Stimulated activated naive CD4-positive, alpha-beta T cell treated with Interleukin-2 at 50 U/mL for 16 hours (primary cell): ENCODE measurements around the gene CDA.

ENCODE experiments used
- DNase-seq: peaks from one replicate; lab custom pipeline; 2025; lab: John Stamatoyannopoulos, UW

The CDA gene

DNA sequence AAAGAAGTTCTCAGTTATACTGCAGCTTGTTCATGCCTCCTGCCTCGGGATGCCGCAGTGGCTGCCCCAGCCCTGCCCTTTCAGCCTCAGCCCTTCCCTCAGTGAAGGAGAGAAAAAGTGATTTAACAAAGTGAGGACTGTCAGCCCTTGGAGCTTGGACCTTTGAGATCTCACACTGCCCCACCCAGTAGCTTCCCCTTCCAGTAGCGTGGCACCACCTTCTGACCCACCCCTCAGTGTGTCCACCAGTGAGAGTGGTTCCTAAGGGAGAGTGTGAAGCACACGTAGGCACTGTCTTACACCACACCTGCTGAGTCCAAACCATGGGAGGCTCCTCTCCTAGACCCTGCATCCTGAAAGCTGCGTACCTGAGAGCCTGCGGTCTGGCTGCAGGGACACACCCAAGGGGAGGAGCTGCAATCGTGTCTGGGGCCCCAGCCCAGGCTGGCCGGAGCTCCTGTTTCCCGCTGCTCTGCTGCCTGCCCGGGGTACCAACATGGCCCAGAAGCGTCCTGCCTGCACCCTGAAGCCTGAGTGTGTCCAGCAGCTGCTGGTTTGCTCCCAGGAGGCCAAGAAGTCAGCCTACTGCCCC is at the start of gene CDA:
Gene CDA (plus strand): TSS at position 464 of the 592 bp plus-strand sequence. CDS start 33 bp downstream, at position 497.
- DNase-seq: no peak

DNA sequence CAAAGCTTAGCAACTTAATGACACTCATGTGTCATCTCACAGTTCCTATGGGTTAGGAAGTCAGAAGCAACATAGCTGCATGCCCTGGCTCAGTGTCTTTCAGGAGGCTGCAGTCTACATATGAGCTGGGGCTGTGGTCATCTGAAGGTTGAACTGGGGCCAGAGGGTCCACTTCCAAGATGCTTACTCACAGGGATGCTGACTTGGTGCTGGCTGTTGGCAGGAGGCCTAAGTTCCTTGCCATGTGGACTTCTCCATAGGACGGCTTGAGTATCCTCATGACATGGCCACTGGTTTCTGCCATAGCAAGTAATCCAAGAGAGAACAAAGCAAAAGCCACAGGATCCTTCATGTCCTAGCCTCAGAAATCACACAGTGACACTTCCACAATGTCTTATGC is 48.6 kb upstream of the CDA start:
- no peak for DNase-seq

DNA sequence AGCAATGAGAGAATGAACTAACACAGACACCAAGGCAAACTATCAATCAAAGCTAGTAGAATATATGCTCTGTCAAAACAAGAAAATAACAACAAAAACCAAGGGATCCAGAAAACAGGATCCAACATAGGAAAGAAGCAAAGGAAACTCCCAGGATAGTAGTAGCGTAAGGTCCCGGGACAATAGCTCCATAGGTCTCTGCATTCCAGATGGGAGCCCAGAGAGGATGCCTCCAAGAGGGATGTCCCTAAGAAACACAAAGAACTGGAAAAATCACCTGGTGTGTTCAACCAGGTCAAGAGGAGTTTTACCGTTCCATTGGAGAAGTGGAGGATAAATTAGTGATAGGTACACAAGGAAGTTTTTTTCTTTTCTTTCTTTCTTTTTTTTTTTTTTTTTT is 42.3 kb upstream of the CDA start:
- no peak for DNase-seq

DNA sequence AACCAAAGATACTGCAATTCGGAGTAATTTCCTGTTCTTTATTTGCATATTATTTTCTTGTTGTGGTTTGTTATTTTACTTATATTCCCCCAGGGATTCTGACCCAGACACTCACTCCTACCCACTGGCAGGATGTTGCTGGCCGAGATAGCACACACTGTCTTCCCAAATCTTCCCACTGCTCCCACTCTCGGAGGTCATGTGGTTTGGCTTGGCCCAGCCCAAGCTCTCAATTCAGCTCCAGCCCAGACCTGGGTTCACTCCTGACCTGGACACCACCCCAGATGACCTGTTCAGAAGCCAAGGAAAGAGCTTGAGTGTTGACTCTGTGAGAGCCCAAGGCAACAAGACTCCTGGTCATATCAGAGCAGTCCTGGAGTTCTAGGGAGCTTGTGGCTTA is 37.7 kb upstream of the CDA start:
- DNase-seq: no peak

DNA sequence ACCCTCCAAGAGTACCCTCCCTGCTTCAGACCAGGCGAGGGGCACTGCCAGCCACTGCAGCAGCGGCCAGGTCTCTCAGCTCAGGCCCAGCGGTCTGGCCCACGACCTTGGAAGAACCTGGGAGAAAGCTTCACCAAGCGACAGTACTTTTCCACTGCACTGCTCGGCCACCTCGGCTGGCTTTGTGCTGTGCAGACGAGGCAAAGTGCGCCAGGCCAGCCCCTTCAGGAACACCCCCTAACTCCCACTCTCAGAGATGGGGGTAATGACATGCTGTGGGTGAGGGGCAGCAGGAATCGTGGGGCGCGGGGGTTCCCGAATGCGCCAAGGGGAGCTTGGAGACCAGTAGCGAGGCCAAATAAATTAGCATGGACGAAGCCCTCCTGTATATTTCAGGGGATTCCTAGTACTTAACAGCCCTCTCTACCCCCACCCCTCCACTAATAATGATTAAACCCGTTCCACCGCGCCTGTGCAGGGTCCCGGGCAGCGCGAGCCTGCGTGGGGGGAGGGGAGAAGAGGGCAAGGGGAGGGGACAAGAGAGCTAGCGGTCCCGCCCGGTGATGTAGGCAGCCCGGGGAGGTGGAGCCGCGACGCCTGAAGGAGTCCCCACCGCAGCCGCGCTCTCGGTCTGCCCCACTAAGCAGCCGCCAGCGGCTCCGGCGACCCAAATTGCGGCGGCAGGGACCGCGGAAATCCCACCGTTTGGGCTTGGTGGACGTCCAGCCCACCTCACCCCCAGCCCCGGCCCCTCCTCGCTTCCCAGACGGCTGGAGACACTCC is 36.8 kb upstream of the CDA start, which contains the start of gene FAM43B:
Gene FAM43B (plus strand): TSS at position 629 of the 783 bp plus-strand sequence. CDS start 401 bp downstream, outside the sequence.
- no peak for DNase-seq

DNA sequence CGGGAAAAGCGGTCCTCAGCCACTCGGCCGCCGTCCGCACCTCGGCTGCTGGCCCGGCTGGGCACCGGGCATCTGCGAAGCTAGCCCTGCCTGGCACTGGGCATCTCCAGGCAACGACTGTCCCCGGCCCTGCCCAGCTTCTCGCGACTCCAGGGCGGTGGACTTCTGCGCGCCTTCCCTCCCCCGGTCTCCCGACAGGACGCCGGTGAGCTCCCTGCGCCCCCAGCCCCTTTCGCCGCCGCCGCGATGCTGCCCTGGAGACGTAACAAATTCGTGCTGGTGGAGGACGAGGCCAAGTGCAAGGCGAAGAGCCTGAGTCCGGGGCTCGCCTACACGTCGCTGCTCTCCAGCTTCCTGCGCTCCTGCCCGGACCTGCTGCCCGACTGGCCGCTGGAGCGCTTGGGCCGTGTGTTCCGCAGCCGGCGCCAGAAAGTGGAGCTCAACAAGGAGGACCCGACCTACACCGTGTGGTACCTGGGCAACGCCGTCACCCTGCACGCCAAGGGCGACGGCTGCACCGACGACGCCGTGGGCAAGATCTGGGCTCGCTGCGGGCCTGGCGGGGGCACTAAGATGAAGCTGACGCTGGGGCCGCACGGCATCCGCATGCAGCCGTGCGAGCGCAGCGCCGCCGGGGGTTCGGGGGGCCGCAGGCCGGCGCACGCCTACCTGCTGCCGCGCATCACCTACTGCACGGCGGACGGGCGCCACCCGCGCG is 36.0 kb upstream of the CDA start:
- no peak for DNase-seq

DNA sequence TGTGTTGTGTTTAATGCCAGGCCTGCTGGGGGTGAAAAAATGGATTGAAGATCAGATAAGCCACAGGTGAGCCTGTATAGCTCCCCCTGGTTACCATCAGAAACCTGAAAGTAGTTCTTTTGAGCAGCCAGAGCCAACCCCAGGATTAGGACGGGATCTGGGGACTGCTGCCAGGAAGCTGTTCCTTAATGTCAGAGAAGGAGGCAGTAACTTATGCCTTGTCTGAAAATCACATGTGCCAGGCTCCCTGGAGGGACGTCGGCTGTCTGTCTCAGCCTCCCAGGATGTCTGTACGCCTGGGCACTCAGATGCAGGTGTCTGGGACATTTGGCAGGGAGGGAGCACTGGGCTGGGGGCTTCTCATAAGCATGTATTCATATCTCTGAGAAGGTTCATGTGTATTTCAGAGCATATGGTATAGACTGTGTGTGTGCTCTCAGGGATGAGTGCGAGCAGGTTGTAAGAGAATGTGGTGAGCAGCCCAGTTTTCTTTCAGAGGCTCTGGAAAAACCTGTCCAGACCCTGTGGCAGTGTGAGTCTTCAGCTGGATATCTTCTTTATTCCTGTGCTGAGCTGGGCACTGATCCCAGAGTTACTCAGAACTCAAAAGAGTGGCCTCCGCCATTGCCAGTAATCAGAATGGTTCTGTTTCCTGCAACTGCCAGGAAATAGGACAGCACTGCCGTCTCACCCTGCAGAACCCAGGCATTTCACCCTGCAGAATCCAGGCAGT is 33.7 kb upstream of the CDA start:
- no peak for DNase-seq

DNA sequence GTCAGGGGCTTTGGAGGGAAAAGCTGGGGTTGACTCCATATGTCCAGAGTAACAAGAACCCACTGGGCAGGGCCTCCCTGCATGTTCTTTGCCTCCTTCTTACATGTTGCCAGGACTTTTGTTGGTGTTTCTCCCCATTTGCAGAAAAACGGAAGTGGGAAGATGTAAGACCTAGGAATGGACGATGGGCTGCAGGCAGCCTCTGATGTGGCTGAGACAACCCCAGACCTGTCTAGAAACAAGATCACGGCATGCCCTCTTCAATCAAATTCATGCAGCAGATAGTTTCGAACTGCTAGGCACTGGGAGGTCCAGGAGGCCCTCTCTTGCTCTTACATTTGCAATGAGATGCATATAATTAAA is 33.2 kb upstream of the CDA start:
- DNase-seq: no peak

DNA sequence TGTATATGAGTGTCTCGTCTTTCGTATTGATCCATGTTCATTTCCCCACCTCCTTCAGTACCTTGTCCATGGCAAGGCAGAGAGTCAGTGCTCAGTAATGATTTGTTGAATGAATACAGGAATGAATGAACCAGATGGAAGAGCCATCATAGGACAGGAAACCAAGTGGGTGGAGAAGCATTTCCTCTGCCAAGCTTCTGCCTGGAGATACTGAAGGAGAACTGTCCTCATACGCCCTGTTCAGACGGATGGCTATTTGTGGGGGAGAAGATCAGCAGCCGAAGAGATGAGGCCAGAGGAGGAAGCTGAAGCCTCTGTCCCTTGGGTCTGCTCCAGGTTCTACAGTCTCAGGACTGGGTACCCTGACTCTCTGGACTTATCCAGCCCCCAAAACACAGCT is 30.7 kb upstream of the CDA start:
- DNase-seq: no peak

DNA sequence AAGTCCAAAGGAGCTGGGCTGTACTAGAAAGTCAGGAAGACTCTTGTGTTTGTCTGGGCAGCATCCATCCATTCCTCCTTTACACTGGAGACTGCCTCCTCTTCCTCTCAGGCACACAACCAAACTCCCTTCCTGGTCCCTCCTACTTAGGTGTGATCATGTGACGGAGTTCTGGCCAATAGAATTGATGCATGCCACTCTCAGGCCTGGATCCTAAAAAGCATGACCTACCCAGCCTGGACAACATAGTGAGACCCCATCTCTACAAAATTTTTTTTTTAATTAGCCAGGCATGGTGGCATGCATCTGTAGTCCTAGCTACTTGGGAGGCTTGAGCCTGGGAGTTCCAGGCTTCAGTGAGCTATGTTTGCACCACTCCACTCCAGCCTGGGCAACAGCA is 27.9 kb upstream of the CDA start:
- DNase-seq: no peak

DNA sequence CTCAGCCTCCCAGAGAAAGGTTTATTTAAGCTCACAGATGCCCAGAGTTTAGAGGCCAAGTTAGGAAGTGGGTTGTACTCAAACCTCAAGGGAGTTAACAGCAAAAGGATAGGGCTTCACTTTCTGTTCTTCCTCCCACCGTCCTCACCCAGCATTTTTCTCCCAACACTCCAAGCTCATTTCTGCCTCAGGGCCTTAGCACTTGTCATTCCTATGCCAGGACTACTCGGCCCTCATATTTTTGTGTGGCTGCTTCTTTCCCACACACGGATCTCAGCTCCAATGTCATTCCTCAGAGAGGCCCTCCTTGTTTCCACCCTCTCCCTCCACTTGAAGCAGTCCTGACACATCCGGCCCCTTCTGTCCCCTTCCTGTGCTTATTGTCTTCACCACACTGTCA is 23.7 kb upstream of the CDA start:
- no peak for DNase-seq

DNA sequence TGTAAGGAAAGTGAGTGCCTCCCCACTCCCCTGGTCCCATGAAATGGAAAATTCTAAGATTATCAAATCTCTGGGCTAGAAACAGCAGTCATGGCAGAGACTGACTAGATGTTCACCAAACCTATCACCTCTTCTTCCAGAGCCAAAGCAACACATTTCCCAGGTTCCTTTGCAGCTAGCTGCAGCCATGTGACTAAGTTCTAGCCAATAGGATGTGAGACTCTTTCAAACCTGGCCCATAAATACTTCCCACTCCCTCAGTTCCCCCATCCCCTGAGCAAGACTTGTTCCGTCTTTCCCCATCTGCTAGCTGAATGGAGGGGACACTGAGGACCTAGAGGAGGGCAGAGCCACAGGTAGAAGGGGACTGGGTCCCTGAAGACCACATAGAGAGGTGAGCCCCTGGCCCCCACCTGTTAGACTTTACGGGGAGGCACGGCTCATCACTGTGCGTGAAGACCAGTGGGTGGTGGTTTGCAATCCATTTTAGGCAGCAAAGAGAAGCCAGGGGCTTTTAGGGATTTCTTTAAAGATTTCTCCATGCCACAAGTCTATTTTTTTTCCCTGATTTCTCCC is 19.3 kb upstream of the CDA start:
- DNase-seq: no peak

DNA sequence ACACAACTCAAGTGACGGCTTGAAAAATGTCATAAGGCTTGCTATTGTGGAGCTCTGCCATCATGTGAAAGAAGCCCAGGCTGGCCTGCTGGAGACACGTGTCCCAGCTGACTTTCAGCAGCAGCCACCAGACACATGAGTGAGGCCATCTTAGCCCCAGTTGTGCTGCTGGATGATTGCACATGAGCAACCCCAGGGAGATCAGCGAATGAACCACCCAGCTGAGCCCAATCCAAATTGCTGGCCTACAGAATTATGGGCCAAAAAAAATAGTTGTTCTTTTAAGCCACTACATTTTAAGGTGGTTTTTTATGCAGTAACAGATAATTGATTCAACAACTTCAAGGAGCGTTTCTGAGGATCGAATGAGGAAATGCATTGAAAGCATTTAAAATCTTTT is 17.5 kb upstream of the CDA start:
- no peak for DNase-seq

DNA sequence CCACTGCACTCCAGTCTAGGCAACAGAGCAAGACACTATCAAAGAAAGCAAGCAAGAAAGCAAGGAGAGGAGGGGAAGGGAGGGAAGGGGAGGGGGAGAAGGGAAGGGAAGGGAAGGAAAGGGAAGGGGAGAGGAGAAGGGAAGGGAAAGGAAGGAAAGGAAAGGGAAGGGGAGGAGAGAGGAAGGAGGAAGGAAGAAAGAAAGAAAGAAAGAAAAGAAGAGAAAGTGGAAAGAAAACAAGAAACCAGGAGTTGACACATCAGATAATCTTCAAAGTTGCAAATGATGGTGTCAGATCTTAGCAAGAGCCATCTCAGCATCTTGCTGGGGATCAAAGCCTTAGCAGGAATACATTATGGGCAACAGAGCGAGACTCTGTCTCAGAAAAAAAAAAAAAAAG is 14.9 kb upstream of the CDA start:
- DNase-seq: no peak

DNA sequence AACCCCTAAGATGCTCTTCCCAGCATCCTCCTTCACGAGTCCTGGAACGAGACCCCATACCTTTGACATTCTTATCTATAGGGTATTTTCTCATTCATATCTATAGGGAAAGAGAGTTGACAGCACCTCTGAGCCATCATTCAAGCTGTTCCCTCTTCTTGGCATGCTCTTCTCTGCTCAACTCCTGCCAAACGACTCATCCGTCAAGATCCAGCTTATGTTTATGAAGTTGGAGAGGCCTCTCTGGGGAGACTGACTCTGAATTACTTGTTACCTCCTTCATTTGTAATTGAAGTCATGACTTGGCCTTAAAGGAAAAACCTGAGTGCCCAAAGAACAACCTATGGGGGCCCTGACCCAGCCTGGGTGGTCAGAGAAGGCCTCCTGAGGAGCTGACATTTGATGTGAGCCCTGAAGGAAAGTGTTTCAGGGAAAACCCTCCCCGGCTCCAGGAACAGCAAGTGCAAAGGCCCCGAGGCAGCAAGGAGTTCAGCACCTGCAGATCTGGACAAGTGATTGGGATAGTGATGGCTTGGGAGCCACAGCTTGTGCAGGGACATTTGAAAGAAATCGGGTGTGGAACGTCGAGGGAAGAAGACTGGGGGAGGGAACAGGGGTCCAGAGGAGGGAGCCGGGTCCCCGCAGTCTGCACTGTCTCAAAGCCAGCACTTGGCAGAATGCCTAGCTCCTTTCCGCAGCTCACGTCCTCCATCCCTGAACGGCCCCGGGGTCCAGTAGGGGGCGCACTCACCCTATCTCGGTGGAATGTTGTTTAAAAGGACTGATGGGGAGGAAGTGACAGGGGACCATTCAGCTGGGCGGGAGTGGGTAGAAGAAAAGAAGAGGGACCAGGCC is 14.0 kb upstream of the CDA start:
- DNase-seq: no peak

DNA sequence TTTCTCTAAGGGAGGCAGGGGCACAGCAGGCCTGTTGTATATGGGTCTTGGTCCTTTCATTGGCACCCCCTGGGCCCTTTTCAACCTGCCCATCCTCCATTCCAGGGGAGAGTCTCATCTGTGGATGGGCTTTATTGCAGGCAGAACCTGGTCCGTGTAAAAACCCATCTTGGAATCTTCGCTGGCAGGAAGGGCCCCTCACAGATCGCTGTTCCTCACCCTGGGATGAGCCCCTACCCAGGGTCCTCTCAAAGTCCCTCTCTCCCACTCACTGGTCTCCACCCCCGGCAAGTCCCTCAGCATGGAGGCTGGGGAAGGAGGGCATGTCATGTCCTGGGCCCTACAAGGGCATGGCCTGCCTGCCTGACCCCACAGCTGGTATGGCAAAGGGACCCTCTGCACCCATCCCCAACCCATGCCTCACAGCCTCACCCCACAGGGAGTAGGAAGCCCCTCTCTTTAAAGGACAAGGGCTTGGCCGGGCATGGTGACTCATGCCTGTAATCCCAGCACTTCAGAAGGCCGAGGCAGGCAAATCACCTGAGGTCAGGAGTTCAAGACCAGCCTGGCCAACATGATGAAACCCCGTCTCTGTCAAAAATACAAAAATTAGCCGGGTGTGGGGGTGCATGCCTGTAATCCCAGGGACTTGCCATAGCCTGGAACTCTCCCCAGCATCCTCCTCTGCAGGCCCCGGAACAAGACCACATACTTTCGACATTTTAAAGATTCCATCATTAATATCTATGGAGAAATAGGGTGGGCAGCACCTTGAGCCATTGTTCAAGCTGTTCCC is 13.2 kb upstream of the CDA start:
- no peak for DNase-seq

DNA sequence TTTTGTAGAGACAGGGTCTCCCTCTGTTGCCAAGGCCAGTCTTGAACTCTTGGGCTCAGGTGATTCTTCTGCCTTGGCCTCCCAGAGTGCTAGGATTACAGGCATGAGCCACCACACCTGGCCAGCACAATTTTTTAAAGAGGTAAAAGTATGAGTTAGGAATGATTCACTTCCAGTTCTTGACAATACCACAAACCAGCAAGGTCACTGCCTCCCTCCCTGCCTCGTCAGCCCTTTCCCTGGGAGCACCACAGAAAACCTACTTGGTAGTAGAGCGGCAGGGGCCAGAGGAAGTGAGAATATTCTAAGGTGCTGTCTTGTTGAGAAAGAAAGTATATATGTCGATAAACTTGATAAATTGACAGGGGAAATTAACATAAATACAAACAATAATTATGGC is 10.8 kb upstream of the CDA start:
- DNase-seq: no peak

DNA sequence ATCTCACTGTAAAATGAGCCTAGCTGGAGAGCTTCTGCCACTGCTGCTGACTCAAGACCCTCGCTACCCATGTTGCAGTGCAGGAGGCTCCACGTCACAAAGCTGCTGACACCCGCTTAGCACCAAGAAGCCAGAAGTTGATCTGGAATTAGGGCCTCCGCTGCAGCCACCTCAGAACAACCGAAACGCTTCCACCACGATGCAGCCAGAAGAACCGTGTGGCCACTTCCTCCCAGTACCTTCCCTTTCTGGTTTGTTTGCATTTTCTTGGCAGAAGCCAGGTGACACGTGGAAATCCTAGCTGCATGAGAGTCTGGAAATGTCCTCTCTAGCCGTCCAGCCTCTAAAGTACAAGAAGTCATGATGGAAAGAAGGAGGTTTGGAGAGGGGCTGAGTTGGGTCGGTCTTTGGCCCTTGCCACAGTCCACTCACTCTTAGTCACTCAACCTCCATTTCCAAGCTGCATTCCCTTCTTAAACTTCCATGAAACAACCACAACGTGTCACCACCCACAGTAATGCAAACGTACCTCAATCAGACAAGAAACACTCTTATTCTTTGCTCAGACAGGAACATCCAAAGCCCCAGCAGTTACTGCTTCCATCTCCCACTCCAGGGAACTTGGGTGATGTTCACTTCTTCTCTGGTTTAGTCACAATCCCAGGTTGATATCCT is 10.0 kb upstream of the CDA start:
- DNase-seq: no peak

DNA sequence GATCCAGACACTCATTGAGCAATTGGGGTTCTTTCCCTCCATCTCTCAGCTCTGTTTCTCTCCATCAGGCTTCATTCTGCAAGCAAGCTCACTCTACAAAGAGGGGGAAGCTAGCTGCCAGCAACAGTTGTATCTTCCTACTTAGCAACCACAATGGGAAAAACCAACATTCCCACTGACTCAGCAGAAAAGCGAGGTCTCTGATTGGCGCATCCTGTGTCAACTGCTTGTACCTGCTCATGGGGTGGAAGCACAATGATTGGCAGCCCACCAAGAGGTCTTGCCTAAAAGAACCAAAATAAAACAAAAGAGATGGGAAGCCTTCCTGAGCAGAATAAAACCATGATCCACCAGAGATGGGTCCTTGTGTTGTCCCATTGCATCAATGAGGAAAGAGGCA is 4.0 kb upstream of the CDA start:
- no peak for DNase-seq
